GM18867 (cell line): ENCODE data around the gene GPX1.
"Not testable (repeated sequence)": the region's sequence is repeated elsewhere in the genome, so short reads cannot be mapped to it uniquely, and the experiment has no call there.

Experiments used
- ATAC-seq: cut with Tn5 transposase; IDR thresholded peaks from one replicate; pipeline ENCODE4 v1.9.1; 2021; ENCODE audit warnings: mild to moderate bottlenecking, moderate library complexity; ENCODE audit not compliant: unreplicated experiment

The GPX1 gene

DNA sequence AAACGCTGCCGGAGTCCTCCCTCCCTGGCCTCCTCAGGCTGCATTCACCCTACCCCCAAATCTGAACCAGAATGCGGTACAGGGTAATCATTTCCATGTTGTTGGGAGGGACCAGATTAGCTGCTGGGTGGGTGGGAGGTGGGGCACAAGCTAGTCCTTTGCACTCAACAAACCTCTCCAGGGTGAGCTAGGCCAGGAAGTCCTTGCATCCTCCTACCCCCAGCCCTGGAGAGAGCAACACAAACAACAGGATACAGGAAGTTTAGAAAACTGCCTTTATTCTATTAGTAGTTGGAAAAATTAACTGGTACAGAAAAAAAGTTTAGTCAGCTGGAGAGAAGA lies 702 bp upstream of the GPX1 start:
- peak; percentile 5 for ATAC-seq

- ATAC-seq = peak; percentile 22
Measured at GRCh38 chr3:49357443-49358216, 523 bp downstream of the GPX1 start.

GRCh38 chr3:49357095-49357442 lies 1.1 kb downstream of the GPX1 start:
- not testable (repeated sequence) for ATAC-seq

- ATAC-seq = no peak
Measured at GRCh38 chr3:49352890-49353421, 5.2 kb downstream of the GPX1 start.

DNA sequence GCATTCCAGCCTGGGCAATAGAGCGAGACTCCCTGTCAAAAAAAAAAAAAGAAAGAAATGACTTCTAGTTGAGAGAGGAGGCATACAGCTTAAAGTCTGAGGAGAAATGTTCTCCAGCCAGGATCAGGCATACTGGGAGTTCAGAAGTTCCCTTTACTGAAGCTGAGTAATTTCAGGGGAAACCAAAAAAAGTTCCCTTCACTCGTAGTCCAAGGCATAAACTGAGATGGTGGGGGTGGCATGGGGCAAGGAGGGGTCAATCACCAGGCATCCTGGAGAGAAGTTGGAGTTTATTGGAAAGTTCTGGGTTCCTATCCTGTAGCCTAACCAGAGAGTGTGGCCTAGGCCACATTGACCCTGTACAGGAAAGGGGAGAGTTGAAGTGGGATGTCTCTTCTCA lies 5.9 kb downstream of the GPX1 start:
- ATAC-seq = no peak

- ATAC-seq = no peak
Measured at GRCh38 chr3:49351521-49352011, 6.6 kb downstream of the GPX1 start.

DNA sequence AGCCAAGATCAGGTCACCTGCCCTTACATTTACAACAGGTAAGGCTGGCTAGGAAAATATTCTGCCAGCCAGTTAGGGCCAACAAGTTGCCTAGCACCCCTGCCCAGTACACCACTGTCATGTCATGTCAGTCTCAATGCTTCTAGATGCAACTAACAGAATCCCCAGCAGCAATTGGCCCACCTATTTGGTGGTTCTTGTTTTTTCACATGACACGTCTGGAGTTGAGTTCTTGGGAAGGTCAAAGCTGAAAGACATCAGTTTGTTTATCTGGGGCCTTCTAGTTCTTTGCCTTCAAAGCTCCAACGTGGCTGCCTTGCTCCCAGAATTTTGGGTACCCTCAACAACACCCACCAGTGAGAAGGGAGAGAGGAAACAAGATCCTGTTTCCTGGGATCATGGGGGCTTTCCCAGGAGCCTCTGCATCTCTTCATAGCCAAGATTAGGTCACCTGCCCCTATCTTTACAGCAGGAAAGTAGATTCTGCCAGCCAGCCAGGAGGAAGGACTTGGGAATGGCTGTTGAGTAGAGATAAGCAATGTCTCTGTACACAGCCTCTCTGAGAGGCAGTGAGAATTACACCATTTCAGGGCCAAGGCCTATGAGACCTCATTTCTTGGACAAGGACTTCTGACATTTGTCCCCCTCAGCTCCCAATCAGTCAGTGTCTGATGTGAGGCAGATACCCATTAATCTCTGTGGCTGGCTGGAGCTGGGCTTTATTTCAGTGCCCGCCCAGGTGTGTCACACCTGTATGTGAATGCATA lies 8.6 kb downstream of the GPX1 start:
- no peak for ATAC-seq

DNA sequence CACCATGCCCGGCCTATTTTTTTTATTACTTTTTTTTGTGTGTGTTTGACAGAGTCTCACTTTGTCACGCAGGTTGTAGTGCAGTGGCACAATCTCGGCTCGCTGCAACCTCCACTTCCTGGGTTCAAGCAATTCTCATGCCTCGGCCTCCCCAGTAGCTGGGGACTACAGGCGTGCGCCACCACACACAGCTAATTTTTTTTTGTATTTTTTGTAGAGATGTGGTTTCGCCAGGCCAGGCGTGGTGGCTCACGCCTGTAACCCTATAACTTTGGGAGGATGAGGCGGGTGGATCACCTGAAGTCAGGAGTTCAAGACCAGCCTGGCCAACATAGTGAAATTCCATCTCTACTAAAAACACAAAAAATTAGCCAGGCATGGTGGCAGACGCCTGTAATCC lies 9.8 kb downstream of the GPX1 start:
- not testable (repeated sequence) for ATAC-seq

DNA sequence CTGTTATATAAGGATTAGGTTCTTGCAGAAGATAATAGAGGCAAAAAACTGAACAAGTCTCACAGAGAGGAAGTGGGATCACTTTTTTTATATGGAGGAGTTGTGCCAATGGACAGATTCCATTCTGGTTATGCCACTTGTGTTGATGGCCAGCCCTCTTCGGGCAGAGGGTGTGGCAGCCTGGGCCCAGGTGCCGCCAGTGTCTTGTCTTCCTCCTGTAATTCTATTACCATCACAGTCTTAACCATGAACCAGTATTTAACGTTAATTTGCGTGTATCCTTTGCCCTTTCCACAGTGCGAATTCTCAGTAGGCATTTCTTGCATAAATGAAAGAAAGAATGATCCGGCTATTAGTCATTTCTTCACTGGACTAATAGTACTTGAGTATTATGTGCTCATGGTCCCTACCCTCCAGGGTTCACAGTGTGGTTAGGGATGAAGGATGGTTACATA lies 11.3 kb downstream of the GPX1 start:
- no peak for ATAC-seq

DNA sequence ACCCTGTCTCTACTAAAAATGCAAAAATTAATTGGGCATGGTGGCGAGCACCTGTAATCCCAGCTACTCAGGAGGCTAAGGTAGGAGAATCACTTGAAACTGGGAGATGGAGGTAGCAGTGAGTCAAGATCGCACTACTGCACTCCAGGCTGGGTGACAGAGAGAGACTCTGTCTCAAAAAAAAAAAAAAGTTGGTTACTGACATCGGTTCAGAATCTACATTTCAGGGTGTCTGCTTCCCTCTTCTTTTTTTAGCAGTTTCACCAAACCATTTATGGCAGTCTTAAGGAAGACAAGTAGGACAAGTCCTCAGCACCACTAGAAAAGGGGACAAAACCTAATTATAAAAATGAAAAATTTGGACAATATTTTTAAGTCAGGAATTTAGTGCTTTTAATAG lies 15.0 kb downstream of the GPX1 start:
- no peak for ATAC-seq

DNA sequence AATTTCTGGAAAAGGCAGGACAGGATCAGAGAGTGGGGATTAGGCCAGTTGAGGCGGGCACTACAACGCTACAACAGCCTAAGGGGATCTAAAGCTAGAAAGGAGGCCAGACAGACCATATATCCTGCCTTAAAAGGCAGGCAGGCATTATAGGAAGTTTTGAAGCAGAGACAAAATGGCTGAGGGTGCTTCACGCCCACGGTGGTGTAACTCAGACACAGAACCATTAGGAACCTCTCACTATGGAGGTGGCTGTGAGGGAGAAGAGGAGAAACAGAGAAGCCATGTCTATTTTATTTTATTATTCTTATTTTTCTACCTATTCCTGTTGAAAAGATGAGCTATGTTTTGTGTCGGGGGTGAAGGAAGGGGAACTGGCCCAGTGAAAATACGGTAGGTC lies 16.2 kb downstream of the GPX1 start:
- ATAC-seq = no peak

GRCh38 chr3:49339941-49340800 lies 18.0 kb downstream of the GPX1 start, which contains the start of gene USP4:
Gene USP4 (minus strand): TSS chr3:49340053. CDS start chr3:49340024, 29 bp downstream.
- peak; percentile 88 for ATAC-seq

DNA sequence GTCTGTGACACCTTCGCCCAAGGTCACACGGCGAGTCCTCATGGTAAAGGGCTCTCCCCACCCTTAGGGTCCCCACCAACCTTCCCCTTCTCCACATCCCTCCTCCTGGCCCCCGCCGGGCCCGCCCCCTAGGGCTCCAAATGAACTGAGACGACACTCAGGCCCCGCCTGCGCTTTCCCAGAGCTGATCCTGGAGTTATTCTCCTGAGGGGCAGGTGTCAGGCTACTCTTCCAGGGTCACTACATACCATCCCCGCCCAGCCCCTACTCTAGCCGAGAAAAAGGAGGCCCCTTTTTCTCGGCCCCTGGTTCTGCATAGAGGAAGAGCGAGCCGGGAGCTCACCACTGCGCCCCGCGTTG lies 18.6 kb downstream of the GPX1 start:
- peak; percentile 6 for ATAC-seq

- ATAC-seq = no peak
Measured at GRCh38 chr3:49333916-49334633, 24.1 kb downstream of the GPX1 start.

GRCh38 chr3:49333091-49333490 lies 25.1 kb downstream of the GPX1 start:
- ATAC-seq = no peak

- no peak for ATAC-seq
Measured at GRCh38 chr3:49329186-49329585, 29.0 kb downstream of the GPX1 start.

- not testable (repeated sequence) for ATAC-seq
Measured at GRCh38 chr3:49328350-49328749, 29.8 kb downstream of the GPX1 start.

DNA sequence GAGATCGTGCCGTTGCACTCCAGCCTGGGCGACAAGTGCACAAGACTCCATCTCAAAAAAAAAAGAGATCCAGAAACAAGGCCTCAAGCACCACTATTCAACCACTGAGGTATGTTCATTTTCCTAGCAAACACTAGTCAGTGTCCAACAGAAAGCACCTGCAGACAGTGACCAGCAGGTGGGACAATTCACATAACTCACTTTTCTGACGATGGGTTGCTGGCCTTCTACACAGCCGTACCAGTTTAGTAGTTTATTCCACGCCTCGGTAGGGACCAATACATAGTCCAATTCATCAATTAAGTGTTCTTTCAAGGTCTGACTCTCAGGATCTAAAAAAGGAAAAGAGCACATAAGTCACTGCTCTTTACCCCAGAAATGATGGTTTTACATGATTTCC lies 30.7 kb downstream of the GPX1 start:
- no peak for ATAC-seq

DNA sequence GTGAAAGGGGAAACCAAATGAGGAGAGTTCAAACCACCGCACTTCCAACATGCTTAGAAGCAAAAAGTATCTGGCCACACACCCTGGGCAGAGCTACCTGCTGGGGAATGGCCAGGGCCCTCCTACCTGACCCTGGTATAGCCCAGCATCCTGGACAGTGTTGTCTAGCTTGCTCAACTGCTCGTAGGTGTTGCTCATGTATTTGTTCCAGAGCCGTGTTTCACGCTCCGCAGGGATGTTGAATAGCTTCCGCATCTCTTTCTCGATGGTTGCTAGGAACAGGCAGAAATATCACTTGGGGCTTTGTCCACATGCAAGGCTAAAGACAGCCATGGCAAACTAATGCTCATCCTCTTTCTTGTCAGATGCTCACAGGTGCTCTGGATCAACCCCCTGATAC lies 33.4 kb downstream of the GPX1 start:
- no peak for ATAC-seq

DNA sequence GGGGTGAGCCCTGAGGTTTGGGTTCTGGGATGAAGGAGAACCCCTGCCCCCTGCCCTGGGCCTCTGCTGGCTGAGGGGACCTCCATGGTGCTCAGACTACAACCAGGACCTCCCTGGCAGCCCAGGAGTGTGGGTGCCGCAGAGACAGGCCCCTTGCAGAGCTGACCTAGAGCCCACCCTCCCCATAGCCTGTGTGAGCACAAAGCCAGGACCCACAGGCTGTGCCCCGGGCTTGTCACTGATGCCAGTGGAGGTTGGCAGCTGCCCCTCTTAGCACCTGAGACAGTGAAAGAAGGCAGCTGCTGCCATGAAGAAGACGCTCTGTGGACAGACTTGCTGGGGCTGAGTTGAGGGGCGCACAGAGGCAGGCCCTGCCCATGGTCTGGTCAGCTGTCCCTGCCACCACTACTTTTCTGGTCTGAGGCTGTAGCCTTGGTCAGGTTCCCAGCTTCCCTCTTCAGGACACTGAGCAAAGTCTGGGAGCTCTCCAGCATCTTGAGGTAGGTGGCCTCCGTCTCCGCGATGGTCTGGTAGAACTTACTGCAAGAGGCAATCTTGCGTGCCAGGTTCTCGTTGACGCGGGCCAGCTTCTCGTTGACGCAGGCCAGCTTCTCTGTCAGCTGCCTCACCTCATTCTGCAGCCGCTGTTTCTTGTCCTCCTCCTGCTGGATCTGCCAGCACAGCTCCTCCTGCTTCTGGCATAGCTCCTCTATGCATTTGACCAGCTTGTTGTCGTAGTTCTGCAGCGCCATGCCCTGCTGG lies 41.3 kb downstream of the GPX1 start:
- no peak for ATAC-seq
